T-cell (primary cell): ENCODE measurements around the gene LAMA3. TPM values are rescaled to one million over a fixed set of nuclear protein-coding genes. Genes with fewer than 3 reads are reported as not detected.

ENCODE experiments used
- ATAC-seq, 4 experiments: fragments of 200-7000 bp in 3 of 4; fragments of 150-1000 bp in 1 of 4; cut with Tn5 transposase; replicated peaks in 1 of 4; 1 replicate in 3 of 4; 2 replicates in 1 of 4; pipeline ENCODE4 v1.10.0; 2021; ENCODE audit warnings: moderate library complexity in 3 of 4, mild to moderate bottlenecking in 2 of 4, moderate number of reproducible peaks in 1 of 4
- CTCF ChIA-PET, 2 donors: fragments of 300-600 bp; sonication (Branson Sonifier 250); formaldehyde crosslinking; loops; one replicate each; lab custom pipeline; 2022; ENCODE audit warnings: antibody characterized with exemption in 2 of 2; lab: Charles Lee
- POLR2A ChIA-PET, 2 donors: fragments of 300-600 bp; sonication (Branson Sonifier 250); formaldehyde crosslinking; loops; one replicate each; lab custom pipeline; 2022; ENCODE audit warnings: antibody characterized with exemption in 2 of 2; lab: Charles Lee
- DNase-seq, 35 experiments: peaks; one replicate each; pipeline versions ENCODE4 v3.0.0 to v3.0.0-alpha.2; 2013 to 2023
- H3K27ac ChIP-seq: one replicate; pipeline ENCODE4 v1.5.1; 2013; ENCODE audit warnings: low read length
- H3K27me3 ChIP-seq, 2 experiments: replicated peaks in 1 of 2; 1 replicate in 1 of 2; 2 replicates in 1 of 2; pipeline versions ENCODE4 v1.6.1 to v1.7.0; 2013; ENCODE audit warnings: low read length in 1 of 2, mixed read lengths in 1 of 2; ENCODE audit not compliant: control insufficient read depth in 2 of 2, insufficient read depth in 2 of 2; ENCODE audit errors: extremely low read depth in 1 of 2
- H3K36me3 ChIP-seq, 2 donors: 1 replicate in 1 of 2; 2 replicates in 1 of 2; pipeline versions ENCODE4 v1.6.1 to v1.7.0; 2013; ENCODE audit warnings: low read length in 1 of 2; ENCODE audit not compliant: control insufficient read depth in 2 of 2, insufficient read depth in 1 of 2; ENCODE audit errors: extremely low read depth in 1 of 2
- H3K4me1 ChIP-seq, 2 experiments: 1 replicate in 1 of 2; 2 replicates in 1 of 2; pipeline versions ENCODE4 v1.6.1 to v1.7.0; 2013; ENCODE audit warnings: low read length in 2 of 2, mixed read lengths in 1 of 2; ENCODE audit not compliant: insufficient read depth in 2 of 2, control insufficient read depth in 1 of 2; ENCODE audit errors: extremely low read depth in 1 of 2
- H3K4me3 ChIP-seq, 2 donors: 1 replicate in 1 of 2; 2 replicates in 1 of 2; pipeline versions ENCODE4 v1.5.1 to v1.7.0; 2013; ENCODE audit warnings: mild to moderate bottlenecking in 2 of 2, low read length in 1 of 2, moderate library complexity in 1 of 2; ENCODE audit not compliant: control insufficient read depth in 1 of 2; ENCODE audit errors: extremely low read depth in 1 of 2
- H3K9me3 ChIP-seq: 2 replicates; pipeline ENCODE4 v1.7.0; 2013
- H3K27ac Mint-ChIP-seq, 2 donors: one replicate each; pipeline ENCODE4 v1.8.0; 2020 to 2021; ENCODE audit warnings: mild to moderate bottlenecking in 2 of 2, mixed read lengths in 2 of 2
- H3K27me3 Mint-ChIP-seq, 2 donors: one replicate each; pipeline ENCODE4 v1.8.0; 2021 to 2022; ENCODE audit warnings: mixed read lengths in 2 of 2
- H3K36me3 Mint-ChIP-seq: one replicate; pipeline ENCODE4 v1.8.0; 2021; ENCODE audit warnings: mixed read lengths
- H3K4me1 Mint-ChIP-seq, 3 donors: one replicate each; pipeline ENCODE4 v1.8.0; 2020 to 2022; ENCODE audit warnings: mixed read lengths in 3 of 3, mild to moderate bottlenecking in 1 of 3
- H3K4me3 Mint-ChIP-seq, 3 donors: one replicate each; pipeline ENCODE4 v1.8.0; 2020 to 2022; ENCODE audit warnings: mild to moderate bottlenecking in 3 of 3, mixed read lengths in 3 of 3, moderate library complexity in 3 of 3
- H3K9me3 Mint-ChIP-seq, 3 donors: one replicate each; pipeline ENCODE4 v1.8.0; 2020 to 2022; ENCODE audit warnings: mixed read lengths in 3 of 3
- WGBS: methylation state at CpG from one replicate; pipeline ENCODE4 v1.1.5; 2013; ENCODE audit warnings: missing lambda C conversion rate; ENCODE audit not compliant: insufficient coverage; 5-methylcytosine and 5-hydroxymethylcytosine counted together
- total RNA-seq, 35 experiments: library from RNA in 6 of 35; stranded (reverse) in 6 of 35; fragments of 120-200 nt in 1 of 35; gene quantifications; one replicate each; pipeline versions ENCODE4 v1.2.1 to v1.2.4 and lab custom pipeline; 2013 to 2026

Gene LAMA3
- total RNA-seq, 5 donors from 2014 or later (not counting 1 experiment from before 2014, with no cell fraction given), result 0.20 to 0.44 (median 0.26) TPM; not detected in 2

- 79% methylated on average over 3 of the region's 11 CpGs for WGBS
- ATAC-seq (no peak), DNase-seq (no peak)
- no peaks in the 10 kb centered on the region for H3K36me3 Mint-ChIP-seq
- no peaks in the 10 kb centered on the region for H3K27me3 ChIP-seq
- no peaks in the 10 kb centered on the region for H3K36me3 ChIP-seq
- H3K4me3 ChIP-seq, result no peak overlapping the region
- H3K9me3 ChIP-seq, result no peaks in the 10 kb centered on the region
- H3K27ac ChIP-seq, result no peak overlapping the region
- H3K4me1 Mint-ChIP-seq, result peaks cover 24 to 29% (median 27%) of the 10 kb centered on the region in 3 donors
- H3K27me3 Mint-ChIP-seq, result no peaks in the 10 kb centered on the region
- no peak overlapping the region for H3K4me3 Mint-ChIP-seq
- CTCF ChIA-PET, result no interaction called here
- POLR2A ChIA-PET, result no interaction called here
- H3K9me3 Mint-ChIP-seq, result no peaks in the 10 kb centered on the region
- H3K27ac Mint-ChIP-seq, result no peak overlapping the region
- peaks cover 17 to 21% of the 10 kb centered on the region in 2 experiments for H3K4me1 ChIP-seq
Observed at GRCh38 chr18:23875966-23876895, 187.0 kb downstream of the LAMA3 start.

GRCh38 chr18:23876921-23877320 lies 187.7 kb downstream of the LAMA3 start:
- ATAC-seq, result no peak
- ChIA-PET CTCF (no interaction called here), POLR2A (no interaction called here)
- DNase-seq, result no peak
- Histone ChIP-seq H3K9me3 (no peaks in the 10 kb centered on the region), H3K36me3 (no peaks in the 10 kb centered on the region), H3K4me1 (peaks cover 11 to 15% of the 10 kb centered on the region in 2 experiments), H3K27me3 (no peaks in the 10 kb centered on the region), H3K27ac (no peak overlapping the region), H3K4me3 (no peak overlapping the region)
- Mint-ChIP-seq H3K27me3 (no peaks in the 10 kb centered on the region), H3K36me3 (no peaks in the 10 kb centered on the region), H3K4me3 (no peak overlapping the region), H3K9me3 (no peaks in the 10 kb centered on the region), H3K27ac (no peak overlapping the region), H3K4me1 (peaks cover 17 to 24% (median 22%) of the 10 kb centered on the region in 3 donors)
- WGBS, result 100% methylated on average over 1 of the region's 7 CpGs

GRCh38 chr18:23877371-23877770 lies 188.1 kb downstream of the LAMA3 start:
- Histone ChIP-seq H3K27ac (no peak overlapping the region), H3K4me3 (no peak overlapping the region), H3K9me3 (no peaks in the 10 kb centered on the region), H3K36me3 (no peaks in the 10 kb centered on the region), H3K4me1 (peaks cover 7 to 10% of the 10 kb centered on the region in 2 experiments), H3K27me3 (no peaks in the 10 kb centered on the region)
- Mint-ChIP-seq H3K4me3 (no peak overlapping the region), H3K27me3 (no peaks in the 10 kb centered on the region), H3K4me1 (peaks cover 12 to 19% (median 17%) of the 10 kb centered on the region in 3 donors), H3K9me3 (no peaks in the 10 kb centered on the region), H3K36me3 (no peaks in the 10 kb centered on the region), H3K27ac (no peak overlapping the region)
- no peak for DNase-seq
- ChIA-PET POLR2A (no interaction called here), CTCF (no interaction called here)
- no peak for ATAC-seq
- WGBS, result 86% methylated on average over 4 of the region's 4 CpGs

- WGBS, result 90% methylated on average over 5 of the region's 11 CpGs
- no peaks in the 10 kb centered on the region for H3K4me1 ChIP-seq
- no peaks in the 10 kb centered on the region for H3K27me3 Mint-ChIP-seq
- POLR2A ChIA-PET, result no interaction called here
- peaks cover 2 to 9% (median 7%) of the 10 kb centered on the region in 3 donors for H3K4me1 Mint-ChIP-seq
- H3K27ac ChIP-seq, result no peak overlapping the region
- DNase-seq, result no peak
- H3K27me3 ChIP-seq, result no peaks in the 10 kb centered on the region
- H3K4me3 Mint-ChIP-seq, result no peak overlapping the region
- H3K36me3 ChIP-seq, result no peaks in the 10 kb centered on the region
- H3K36me3 Mint-ChIP-seq, result no peaks in the 10 kb centered on the region
- no peak overlapping the region for H3K4me3 ChIP-seq
- H3K9me3 ChIP-seq, result no peaks in the 10 kb centered on the region
- H3K9me3 Mint-ChIP-seq, result no peaks in the 10 kb centered on the region
- ATAC-seq, result no peak
- CTCF ChIA-PET, result no interaction called here
- no peak overlapping the region for H3K27ac Mint-ChIP-seq
Observed at GRCh38 chr18:23878336-23878900, 189.2 kb downstream of the LAMA3 start.

GRCh38 chr18:23879126-23879525 lies 189.9 kb downstream of the LAMA3 start:
- Histone ChIP-seq H3K27me3 (no peaks in the 10 kb centered on the region), H3K9me3 (no peaks in the 10 kb centered on the region), H3K27ac (no peak overlapping the region), H3K4me3 (no peak overlapping the region), H3K36me3 (no peaks in the 10 kb centered on the region), H3K4me1 (no peaks in the 10 kb centered on the region)
- H3K4me3 Mint-ChIP-seq, result no peak overlapping the region
- no peaks in the 10 kb centered on the region for H3K36me3 Mint-ChIP-seq
- ATAC-seq (no peak), DNase-seq (no peak)
- H3K27me3 Mint-ChIP-seq, result no peaks in the 10 kb centered on the region
- peaks cover under 1 to 6% (median 3%) of the 10 kb centered on the region in 3 donors for H3K4me1 Mint-ChIP-seq
- no peak overlapping the region for H3K27ac Mint-ChIP-seq
- ChIA-PET POLR2A (interaction anchor here in 1 of 2 donors (0.7 kb wide), 1 partner anchor 693 kb away, joined by 6 read pairs; no protein-coding TSS in a partner anchor), CTCF (no interaction called here)
- H3K9me3 Mint-ChIP-seq, result no peaks in the 10 kb centered on the region
- WGBS, result 85% methylated on average over 10 of the region's 13 CpGs

- Mint-ChIP-seq H3K27ac (no peak overlapping the region), H3K4me1 (peaks cover 5 to 7% (median 6%) of the 10 kb centered on the region in 3 donors), H3K4me3 (no peak overlapping the region), H3K9me3 (no peaks in the 10 kb centered on the region), H3K27me3 (no peaks in the 10 kb centered on the region), H3K36me3 (no peaks in the 10 kb centered on the region)
- no peak overlapping the region for H3K4me3 ChIP-seq
- ATAC-seq (no peak), DNase-seq (no peak)
- no peaks in the 10 kb centered on the region for H3K36me3 ChIP-seq
- H3K27me3 ChIP-seq, result no peaks in the 10 kb centered on the region
- CTCF ChIA-PET, result no interaction called here
- peaks cover 0 to 1% of the 10 kb centered on the region in 2 experiments for H3K4me1 ChIP-seq
- no peaks in the 10 kb centered on the region for H3K9me3 ChIP-seq
- 100% methylated on average over 1 of the region's 7 CpGs for whole genome bisulfite sequencing
- POLR2A ChIA-PET, result interaction anchor here in 1 of 2 donors (0.7 kb wide), 1 partner anchor 694 kb away, joined by 6 read pairs; no protein-coding TSS in a partner anchor
- H3K27ac ChIP-seq, result no peak overlapping the region
Observed at GRCh38 chr18:23879544-23879943, 190.3 kb downstream of the LAMA3 start.
